Bronchial epithelial cell (primary cell): Measurements from ENCODE around the gene ACADSB. TPM values are rescaled to one million over a fixed set of nuclear protein-coding genes. Genes with fewer than 3 reads are reported as not detected.
A peak's percentile ranks its signal among the peaks of the same experiment; 100 is the strongest.

ENCODE experiments used
- DNase-seq: peaks from one replicate; pipeline ENCODE4 v3.0.0-alpha.2; 2010; ENCODE audit warnings: low read depth
- FAIRE-seq: peaks from 2 replicates; lab custom pipeline; 2011; peaks lifted over from hg19 to GRCh38; lab: Jason Lieb, UNC
- H3K27me3 ChIP-seq: 2 replicates; pipeline ENCODE4 v1.5.1; 2011; ENCODE audit warnings: low read length; ENCODE audit not compliant: control insufficient read depth, insufficient read depth
- H3K36me3 ChIP-seq: 2 replicates; pipeline ENCODE4 v1.5.1; 2011; ENCODE audit warnings: low read length; ENCODE audit not compliant: control insufficient read depth, insufficient read depth
- H3K4me3 ChIP-seq: 2 replicates; pipeline ENCODE4 v1.5.1; 2011; ENCODE audit warnings: mild to moderate bottlenecking, low read depth, low read length, control low read depth
- CTCF ChIP-seq: IDR thresholded peaks from 2 replicates; pipeline ENCODE4 v1.5.1; 2011; ENCODE audit warnings: mild to moderate bottlenecking, moderate library complexity, low read length, control low read depth, inconsistent platforms; ENCODE audit not compliant: insufficient read depth, severe bottlenecking
- total RNA-seq: library from RNA; depleted of rRNA; stranded (reverse); fragments of >200 nt; gene quantifications from 2 replicates; pipeline ENCODE4 v1.2.1, GENCODE V29; 2014

ACADSB gene
- total RNA-seq, 1 donor from 2014 or later, result 3.4 TPM

GRCh38 chr10:122998360-122998917 lies 10.4 kb upstream of the ACADSB start:
- no peak for TF ChIP-seq CTCF
- no peak for DNase-seq
- no peak overlapping the region for H3K4me3 ChIP-seq
- no peaks in the 10 kb centered on the region for H3K27me3 ChIP-seq
- peaks cover 16% of the 10 kb centered on the region for H3K36me3 ChIP-seq
- no peak for FAIRE-seq

GRCh38 chr10:122998934-122999333 lies 9.9 kb upstream of the ACADSB start:
- FAIRE-seq (no peak), DNase-seq (no peak)
- H3K4me3 ChIP-seq, result no peak overlapping the region
- no peak for TF ChIP-seq CTCF
- peaks cover 14% of the 10 kb centered on the region for H3K36me3 ChIP-seq
- H3K27me3 ChIP-seq, result no peaks in the 10 kb centered on the region

GRCh38 chr10:122999347-122999746 lies 9.5 kb upstream of the ACADSB start:
- Histone ChIP-seq H3K4me3 (no peak overlapping the region), H3K36me3 (peaks cover 12% of the 10 kb centered on the region), H3K27me3 (no peaks in the 10 kb centered on the region)
- DNase-seq (peak; percentile 25), FAIRE-seq (no peak)
- no peak for TF ChIP-seq CTCF

GRCh38 chr10:123000155-123000554 lies 8.7 kb upstream of the ACADSB start:
- no peak overlapping the region for H3K4me3 ChIP-seq
- no peak for FAIRE-seq
- no peak for TF ChIP-seq CTCF

GRCh38 chr10:123001370-123001769 lies 7.4 kb upstream of the ACADSB start:
- DNase-seq (no peak), FAIRE-seq (no peak)
- peaks cover 8% of the 10 kb centered on the region for H3K36me3 ChIP-seq
- TF ChIP-seq CTCF, result no peak
- no peak overlapping the region for H3K4me3 ChIP-seq
- H3K27me3 ChIP-seq, result no peaks in the 10 kb centered on the region

More at GRCh38 chr10:123000155-123000554, 8.7 kb upstream of the ACADSB start:
- H3K27me3 ChIP-seq, result no peaks in the 10 kb centered on the region
- no peak for DNase-seq
- H3K36me3 ChIP-seq, result peaks cover 12% of the 10 kb centered on the region

- DNase-seq (no peak), FAIRE-seq (no peak)
- H3K36me3 ChIP-seq, result no peaks in the 10 kb centered on the region
- TF ChIP-seq CTCF, result no peak
- no peak overlapping the region for H3K4me3 ChIP-seq
- no peaks in the 10 kb centered on the region for H3K27me3 ChIP-seq
Observed at GRCh38 chr10:123004298-123004697, 4.5 kb upstream of the ACADSB start.
